Neuron (in vitro differentiated cells): ENCODE results near the gene TEK.

ENCODE experiments used
- H2AFZ ChIP-seq: one replicate; pipeline ENCODE4 v1.6.1; 2013; ENCODE audit warnings: low read depth, mild to moderate bottlenecking, inconsistent platforms, low read length, moderate library complexity
- H3K27me3 ChIP-seq: one replicate; pipeline ENCODE4 v1.6.1; 2013; ENCODE audit warnings: low read length; ENCODE audit not compliant: insufficient read depth
- H3K36me3 ChIP-seq: one replicate; pipeline ENCODE4 v1.6.1; 2013; ENCODE audit warnings: low read length; ENCODE audit not compliant: insufficient read depth
- H3K4me1 ChIP-seq: one replicate; pipeline ENCODE4 v1.6.1; 2013; ENCODE audit warnings: low read length; ENCODE audit not compliant: insufficient read depth
- H3K4me3 ChIP-seq: 2 replicates; pipeline ENCODE4 v1.5.1; 2013; ENCODE audit warnings: mild to moderate bottlenecking, low read length, moderate library complexity
- H3K9me3 ChIP-seq: one replicate; pipeline ENCODE4 v1.6.1; 2013; ENCODE audit warnings: low read length

The TEK gene

DNA sequence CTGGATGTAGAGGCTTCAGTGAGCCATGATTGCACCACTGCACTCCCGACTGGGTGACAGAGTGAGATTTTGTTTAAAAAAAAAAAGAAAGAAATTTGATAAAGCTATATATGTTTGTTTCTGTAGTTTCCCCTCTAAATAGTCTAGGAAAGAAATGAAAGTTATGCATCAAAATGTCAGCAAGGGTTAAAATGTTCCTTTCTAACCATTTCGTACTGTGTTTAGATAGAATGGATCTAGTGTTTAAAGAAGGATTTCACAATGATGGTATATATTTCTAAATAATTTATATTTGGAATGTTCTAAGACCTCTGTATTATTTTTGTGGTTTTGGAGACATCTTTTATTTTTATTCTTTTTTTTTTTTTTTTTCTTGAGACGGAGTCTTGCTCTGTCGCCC lies 22.7 kb downstream of the TEK start:
- Histone ChIP-seq H3K27me3 (no peaks in the 10 kb centered on the region), H2AFZ (no peak overlapping the region), H3K4me1 (no peaks in the 10 kb centered on the region), H3K4me3 (no peak overlapping the region), H3K9me3 (no peaks in the 10 kb centered on the region), H3K36me3 (no peaks in the 10 kb centered on the region)

DNA sequence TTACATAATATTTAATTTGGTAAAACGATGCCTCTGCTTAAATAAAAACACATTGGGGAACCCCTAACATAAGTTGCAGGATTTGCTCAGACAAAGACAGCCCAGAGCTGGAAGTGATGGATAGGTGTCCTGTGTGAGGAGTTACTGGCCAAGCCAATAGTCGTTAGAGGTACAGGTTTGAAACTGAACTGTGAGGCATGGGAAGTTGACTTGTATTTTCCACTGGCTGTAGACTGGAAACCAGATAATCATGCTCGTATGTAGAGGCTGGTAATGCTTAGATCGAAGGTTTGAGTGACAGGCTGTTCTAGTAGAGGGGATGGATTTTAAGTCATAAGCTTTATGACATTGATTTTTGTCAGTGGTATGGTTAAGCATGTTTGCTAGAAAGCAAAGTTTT lies 24.8 kb downstream of the TEK start:
- no peaks in the 10 kb centered on the region for H3K9me3 ChIP-seq
- no peaks in the 10 kb centered on the region for H3K36me3 ChIP-seq
- H3K27me3 ChIP-seq: no peaks in the 10 kb centered on the region
- H3K4me3 ChIP-seq: no peak overlapping the region
- H2AFZ ChIP-seq: no peak overlapping the region
- no peaks in the 10 kb centered on the region for H3K4me1 ChIP-seq

DNA sequence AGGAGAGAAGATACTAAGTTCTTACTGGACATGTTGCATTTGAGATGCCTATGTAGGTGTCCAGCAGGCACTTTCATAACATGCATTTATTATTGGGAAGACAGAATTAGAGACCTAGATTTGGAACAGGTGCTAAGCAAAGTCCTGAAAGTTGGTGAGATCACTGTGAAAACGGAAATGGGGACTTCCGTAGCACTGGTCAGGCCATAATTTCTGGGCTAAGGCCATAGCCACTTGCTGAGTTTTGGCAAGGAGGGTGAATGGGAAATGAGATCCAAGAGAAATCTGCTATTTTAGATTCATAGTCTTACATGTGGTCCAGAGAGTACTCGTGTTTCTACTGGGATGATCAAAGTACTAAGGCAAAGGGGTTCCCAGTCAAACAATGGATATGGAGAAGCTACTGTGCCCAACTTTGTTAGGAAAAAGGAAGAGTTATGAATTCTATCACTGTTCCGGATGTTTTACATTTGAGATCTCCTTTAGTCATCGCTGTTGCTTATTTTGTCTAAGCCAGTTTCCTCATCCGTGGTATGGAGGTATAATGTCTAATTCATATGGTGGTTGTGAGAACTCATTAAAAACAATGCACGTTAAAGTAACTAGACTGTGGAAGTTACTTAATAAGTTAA lies 33.4 kb downstream of the TEK start:
- H3K9me3 ChIP-seq: no peaks in the 10 kb centered on the region
- H2AFZ ChIP-seq: no peak overlapping the region
- H3K4me3 ChIP-seq: no peak overlapping the region
- H3K36me3 ChIP-seq: no peaks in the 10 kb centered on the region
- H3K27me3 ChIP-seq: no peaks in the 10 kb centered on the region
- no peaks in the 10 kb centered on the region for H3K4me1 ChIP-seq

DNA sequence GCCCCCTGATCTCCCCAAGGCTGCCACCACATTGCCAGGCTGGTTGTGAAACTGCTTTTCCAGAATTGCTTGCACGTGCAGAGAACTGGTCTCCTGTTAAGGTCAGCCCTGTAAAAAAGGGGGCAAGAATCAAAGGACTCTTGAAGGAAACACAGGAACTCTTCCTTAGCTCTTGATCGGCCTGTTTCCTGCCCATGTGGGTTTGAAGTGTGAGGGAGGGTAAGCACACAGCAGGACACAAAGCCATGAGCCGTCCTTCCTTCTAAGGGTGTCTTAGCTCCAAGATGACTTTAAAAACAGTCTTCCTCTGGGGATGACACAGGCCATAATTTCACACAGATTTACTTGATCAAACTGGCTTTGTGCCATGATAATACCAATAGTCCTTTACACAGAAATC lies 36.1 kb downstream of the TEK start:
- no peak overlapping the region for H3K4me3 ChIP-seq
- no peaks in the 10 kb centered on the region for H3K9me3 ChIP-seq
- H2AFZ ChIP-seq: no peak overlapping the region
- H3K4me1 ChIP-seq: no peaks in the 10 kb centered on the region
- H3K27me3 ChIP-seq: no peaks in the 10 kb centered on the region
- H3K36me3 ChIP-seq: no peaks in the 10 kb centered on the region

DNA sequence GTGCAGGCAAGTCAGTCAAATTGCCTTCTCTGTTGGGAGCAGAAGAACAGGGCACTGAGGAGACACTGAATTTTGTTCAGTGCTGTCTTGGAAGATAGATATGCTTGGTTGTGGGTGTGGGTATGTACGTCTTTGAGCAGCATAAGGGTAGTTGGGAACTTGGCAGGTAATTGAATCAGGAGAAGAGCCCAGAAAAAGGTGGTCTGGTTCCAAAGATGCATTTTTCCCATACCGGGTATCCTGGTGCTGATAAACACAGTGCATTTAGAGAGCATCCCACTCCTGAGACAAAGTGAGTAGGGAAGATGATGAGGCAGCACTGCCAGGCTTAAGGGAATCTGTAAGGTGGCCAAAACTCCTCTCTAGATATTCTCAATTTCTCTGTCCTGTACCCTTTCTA lies 40.6 kb downstream of the TEK start:
- H3K27me3 ChIP-seq: no peaks in the 10 kb centered on the region
- no peaks in the 10 kb centered on the region for H3K4me1 ChIP-seq
- no peaks in the 10 kb centered on the region for H3K36me3 ChIP-seq
- no peak overlapping the region for H3K4me3 ChIP-seq
- no peaks in the 10 kb centered on the region for H3K9me3 ChIP-seq
- no peak overlapping the region for H2AFZ ChIP-seq

DNA sequence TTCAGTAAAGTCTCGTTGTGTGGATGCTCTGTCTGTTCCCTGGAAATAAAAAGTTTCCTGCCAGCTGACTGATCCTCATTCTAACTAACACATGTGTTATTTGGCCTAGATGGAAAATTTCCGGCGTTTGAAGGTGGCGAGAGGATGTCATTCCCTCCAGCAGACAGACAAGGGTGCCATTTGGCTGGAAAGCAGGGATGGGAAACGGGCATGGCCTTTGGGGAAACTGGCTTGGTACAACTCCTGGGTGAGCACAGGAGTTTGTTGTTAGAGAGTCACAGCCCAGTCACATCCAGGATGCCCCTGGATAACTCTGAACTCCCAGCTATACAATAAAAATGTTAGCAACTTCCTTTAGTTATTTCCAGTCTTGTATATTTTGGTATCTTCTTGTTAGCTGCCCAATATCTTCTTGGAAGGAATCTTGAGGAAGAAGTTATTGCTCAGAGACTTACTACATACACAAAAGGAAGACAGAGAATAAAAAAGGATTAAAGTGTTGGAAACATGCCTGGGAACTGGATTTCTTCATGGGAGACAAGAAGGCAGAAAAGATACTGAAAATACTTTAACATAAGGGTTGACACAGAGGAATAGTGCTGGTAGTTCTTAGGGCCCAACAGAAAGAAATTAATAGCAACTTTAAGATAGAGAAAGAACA lies 41.9 kb downstream of the TEK start:
- Histone ChIP-seq H3K9me3 (no peaks in the 10 kb centered on the region), H3K27me3 (no peaks in the 10 kb centered on the region), H3K4me1 (no peaks in the 10 kb centered on the region), H2AFZ (no peak overlapping the region), H3K36me3 (no peaks in the 10 kb centered on the region), H3K4me3 (no peak overlapping the region)

DNA sequence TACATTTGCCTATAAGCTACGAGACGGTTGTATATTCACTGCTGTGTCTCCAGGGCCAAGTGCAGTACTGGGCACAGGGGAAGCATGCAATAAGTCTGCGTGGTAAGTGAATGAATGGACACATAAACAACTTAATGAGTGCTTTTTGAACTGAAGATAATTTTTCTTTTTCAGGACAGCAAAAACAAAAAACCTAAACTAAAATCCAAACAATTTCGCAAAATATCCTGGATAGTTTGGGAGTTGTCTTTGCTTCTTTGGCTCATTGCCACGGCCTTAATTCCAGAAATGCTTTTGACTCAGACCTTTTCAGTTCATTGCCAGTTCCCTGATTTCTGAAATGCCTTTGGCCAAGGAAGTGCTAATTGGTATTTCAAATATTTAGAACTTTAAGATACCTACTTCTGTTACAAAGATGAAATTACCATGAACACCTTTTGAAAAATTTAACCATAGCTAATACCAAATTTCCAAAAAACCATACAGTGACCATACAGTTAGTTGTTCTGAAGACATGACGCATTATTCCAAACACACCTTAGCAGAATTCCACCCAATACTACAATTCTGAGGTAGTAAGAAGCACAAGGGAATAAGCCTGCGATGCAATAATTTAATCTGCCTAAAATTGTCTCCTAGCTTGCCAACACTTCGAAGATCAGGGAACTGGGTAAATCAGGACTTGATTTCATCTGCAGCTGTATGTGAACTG lies 42.8 kb downstream of the TEK start:
- Histone ChIP-seq H3K9me3 (no peaks in the 10 kb centered on the region), H3K4me1 (no peaks in the 10 kb centered on the region), H3K4me3 (no peak overlapping the region), H2AFZ (no peak overlapping the region), H3K27me3 (no peaks in the 10 kb centered on the region), H3K36me3 (no peaks in the 10 kb centered on the region)

DNA sequence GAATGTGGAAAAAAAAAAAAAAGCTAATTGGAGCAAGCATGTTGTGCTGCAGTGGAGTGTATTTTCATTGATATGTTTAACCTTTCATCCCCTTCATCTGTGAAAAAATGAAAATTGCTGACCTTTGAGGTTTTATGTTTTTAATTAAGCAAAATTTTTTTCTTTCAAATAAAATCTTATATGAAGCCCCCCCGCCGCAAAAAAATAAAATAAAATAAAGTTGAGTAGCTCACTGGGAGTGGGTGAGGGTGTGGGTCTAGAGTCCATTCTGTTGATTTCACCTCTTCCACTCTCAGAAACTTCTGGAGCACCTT lies 43.3 kb downstream of the TEK start:
- no peaks in the 10 kb centered on the region for H3K9me3 ChIP-seq
- H3K27me3 ChIP-seq: no peaks in the 10 kb centered on the region
- H3K36me3 ChIP-seq: no peaks in the 10 kb centered on the region
- H2AFZ ChIP-seq: no peak overlapping the region
- H3K4me3 ChIP-seq: no peak overlapping the region
- H3K4me1 ChIP-seq: no peaks in the 10 kb centered on the region

DNA sequence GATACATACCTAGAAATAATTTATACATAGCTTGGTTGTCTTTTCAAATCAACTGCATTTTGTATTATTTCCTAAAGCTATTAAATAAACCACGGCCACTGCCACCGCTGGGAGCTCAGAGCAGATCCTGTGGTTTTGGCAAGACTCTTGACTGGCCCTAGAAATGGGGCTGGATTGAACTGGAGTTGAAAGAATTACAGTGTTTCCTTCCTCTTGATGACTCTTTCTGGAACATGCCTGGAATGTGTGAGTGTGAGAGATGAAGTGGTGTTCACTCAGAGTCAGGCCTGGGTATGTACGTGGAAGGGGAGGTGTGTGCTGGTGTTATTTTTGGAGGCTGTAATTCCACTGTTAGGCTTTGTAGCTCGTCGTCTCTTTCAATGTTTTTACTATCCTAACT lies 45.9 kb downstream of the TEK start:
- Histone ChIP-seq H3K27me3 (no peaks in the 10 kb centered on the region), H2AFZ (no peak overlapping the region), H3K4me3 (no peak overlapping the region), H3K9me3 (no peaks in the 10 kb centered on the region), H3K4me1 (no peaks in the 10 kb centered on the region), H3K36me3 (no peaks in the 10 kb centered on the region)

DNA sequence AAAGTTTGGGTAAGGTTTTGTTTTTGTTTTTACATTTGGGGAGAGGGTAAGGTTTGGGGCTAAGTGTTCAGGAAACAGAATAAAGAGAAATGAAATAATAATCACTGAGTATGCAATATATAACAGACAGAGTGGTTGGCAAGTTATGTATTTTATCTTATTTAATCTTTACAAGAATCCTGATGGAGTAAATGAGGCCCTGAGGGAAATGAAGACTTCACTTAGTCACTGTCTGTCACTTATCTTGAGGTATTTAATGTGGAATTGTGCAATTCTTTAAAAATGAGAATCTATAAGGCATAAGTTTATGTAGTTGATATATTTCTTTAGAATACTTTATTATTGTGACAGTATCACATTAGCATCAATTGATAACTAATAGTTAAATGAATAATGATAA lies 48.1 kb downstream of the TEK start:
- Histone ChIP-seq H3K27me3 (no peaks in the 10 kb centered on the region), H3K36me3 (no peaks in the 10 kb centered on the region), H2AFZ (no peak overlapping the region), H3K4me1 (no peaks in the 10 kb centered on the region), H3K4me3 (no peak overlapping the region), H3K9me3 (no peaks in the 10 kb centered on the region)

DNA sequence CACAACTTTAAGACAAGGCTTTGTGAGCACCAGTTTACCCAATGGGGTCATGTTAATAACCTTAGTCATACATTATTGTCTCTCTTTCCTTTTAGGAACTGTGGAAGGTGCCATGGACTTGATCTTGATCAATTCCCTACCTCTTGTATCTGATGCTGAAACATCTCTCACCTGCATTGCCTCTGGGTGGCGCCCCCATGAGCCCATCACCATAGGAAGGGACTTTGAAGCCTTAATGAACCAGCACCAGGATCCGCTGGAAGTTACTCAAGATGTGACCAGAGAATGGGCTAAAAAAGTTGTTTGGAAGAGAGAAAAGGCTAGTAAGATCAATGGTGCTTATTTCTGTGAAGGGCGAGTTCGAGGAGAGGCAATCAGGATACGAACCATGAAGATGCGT lies 48.7 kb downstream of the TEK start:
- Histone ChIP-seq H3K27me3 (no peaks in the 10 kb centered on the region), H3K36me3 (no peaks in the 10 kb centered on the region), H2AFZ (no peak overlapping the region), H3K4me1 (no peaks in the 10 kb centered on the region), H3K4me3 (no peak overlapping the region), H3K9me3 (no peaks in the 10 kb centered on the region)

DNA sequence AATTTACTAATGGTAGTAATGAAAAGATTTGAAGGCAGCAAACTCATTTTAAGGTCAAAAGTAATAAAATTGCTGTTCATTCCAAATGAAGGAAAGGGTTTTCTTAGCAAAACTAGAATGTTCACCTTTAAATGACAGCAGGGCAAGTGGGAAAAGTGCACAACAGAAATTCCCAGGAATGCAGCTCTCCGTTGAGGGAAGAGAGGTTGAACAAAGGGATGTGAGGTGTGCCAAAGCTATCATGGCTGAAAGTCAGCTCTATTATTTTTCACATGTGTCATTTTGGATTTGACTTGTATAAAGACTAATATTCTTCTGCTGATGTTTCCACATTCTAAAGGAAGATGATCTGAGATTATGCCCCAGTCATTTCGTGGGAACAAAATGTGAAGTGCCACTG lies 51.6 kb downstream of the TEK start:
- no peaks in the 10 kb centered on the region for H3K36me3 ChIP-seq
- peaks cover 7% of the 10 kb centered on the region for H3K4me1 ChIP-seq
- no peaks in the 10 kb centered on the region for H3K27me3 ChIP-seq
- no peak overlapping the region for H3K4me3 ChIP-seq
- H2AFZ ChIP-seq: no peak overlapping the region
- no peaks in the 10 kb centered on the region for H3K9me3 ChIP-seq

DNA sequence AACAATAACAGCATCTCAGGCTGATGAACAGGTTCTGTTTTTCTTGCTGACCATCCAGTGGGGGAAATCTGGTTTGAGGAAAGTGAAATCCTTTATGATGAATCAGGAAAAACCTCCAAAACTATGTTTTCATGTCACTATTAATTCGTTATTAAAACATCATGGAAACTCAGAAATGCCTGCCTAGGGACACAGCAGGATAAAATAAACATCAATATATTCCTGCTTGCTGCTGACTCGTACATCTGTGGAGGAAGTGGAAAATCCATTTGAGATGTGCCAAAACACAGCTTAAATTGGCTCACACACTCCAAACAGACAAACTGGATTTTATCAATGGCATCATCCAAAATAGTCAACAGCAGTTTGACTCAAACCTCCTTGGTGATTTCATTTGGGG lies 53.0 kb downstream of the TEK start:
- Histone ChIP-seq H3K4me1 (peaks cover 7% of the 10 kb centered on the region), H3K36me3 (no peaks in the 10 kb centered on the region), H3K9me3 (no peaks in the 10 kb centered on the region), H2AFZ (no peak overlapping the region), H3K4me3 (no peak overlapping the region), H3K27me3 (no peaks in the 10 kb centered on the region)

DNA sequence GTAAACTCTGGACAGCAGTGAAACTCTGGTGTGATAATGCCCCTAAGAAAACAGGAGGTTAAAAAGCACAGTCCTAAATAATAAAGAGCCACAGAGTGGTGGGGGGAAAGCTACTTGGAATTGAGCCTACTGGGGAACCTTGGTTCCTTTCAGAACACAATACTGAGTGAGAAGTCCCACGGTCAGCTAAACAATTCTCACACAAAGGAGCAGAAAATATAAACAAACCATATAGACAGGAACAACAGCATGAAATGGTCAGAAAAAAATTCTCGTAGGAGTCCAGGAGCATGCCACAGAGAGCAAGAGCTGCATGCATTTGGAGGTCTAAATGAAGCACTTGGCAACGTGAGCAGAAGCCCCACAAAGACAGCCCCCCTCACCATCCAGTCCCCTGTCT lies 56.0 kb downstream of the TEK start:
- H3K4me1 ChIP-seq: peaks cover 7% of the 10 kb centered on the region
- peak overlapping the region; percentile 68 for H2AFZ ChIP-seq
- no peaks in the 10 kb centered on the region for H3K27me3 ChIP-seq
- no peaks in the 10 kb centered on the region for H3K9me3 ChIP-seq
- no peak overlapping the region for H3K4me3 ChIP-seq
- H3K36me3 ChIP-seq: no peaks in the 10 kb centered on the region
